Ishikawa (cell line): Measurements from ENCODE around the gene APLP1.

Source experiments
- CEBPB ChIP-seq: IDR thresholded peaks from 2 replicates; pipeline ENCODE4 v1.6.1; 2012
- EP300 ChIP-seq: IDR thresholded peaks from 2 replicates; pipeline ENCODE4 v1.6.1; 2012; ENCODE audit warnings: borderline replicate concordance
- FOXM1 ChIP-seq: IDR thresholded peaks from 2 replicates; pipeline ENCODE4 v1.6.1; 2012; ENCODE audit warnings: low read depth, borderline replicate concordance
- NFIC ChIP-seq: IDR thresholded peaks from 2 replicates; pipeline ENCODE4 v1.6.1; 2012
- RAD21 ChIP-seq: IDR thresholded peaks from 2 replicates; pipeline ENCODE4 v1.6.1; 2012; ENCODE audit warnings: low read depth
- TAF1 ChIP-seq: IDR thresholded peaks from 2 replicates; pipeline ENCODE4 v1.6.1; 2012; ENCODE audit warnings: low read depth, mild to moderate bottlenecking
- TEAD4 ChIP-seq: IDR thresholded peaks from 2 replicates; pipeline ENCODE4 v1.6.1; 2012
- YY1 ChIP-seq: IDR thresholded peaks from 2 replicates; pipeline ENCODE4 v1.6.1; 2012; ENCODE audit warnings: low read depth
- TF ChIP-seq, protein P1 (sequence below): IDR thresholded peaks from 2 replicates; pipeline ENCODE4 v1.6.1; 2012; ENCODE audit warnings: low read depth, mild to moderate bottlenecking
- TF ChIP-seq, protein P2 (sequence below): IDR thresholded peaks from 2 replicates; pipeline ENCODE4 v1.6.1; 2012

DNA sequence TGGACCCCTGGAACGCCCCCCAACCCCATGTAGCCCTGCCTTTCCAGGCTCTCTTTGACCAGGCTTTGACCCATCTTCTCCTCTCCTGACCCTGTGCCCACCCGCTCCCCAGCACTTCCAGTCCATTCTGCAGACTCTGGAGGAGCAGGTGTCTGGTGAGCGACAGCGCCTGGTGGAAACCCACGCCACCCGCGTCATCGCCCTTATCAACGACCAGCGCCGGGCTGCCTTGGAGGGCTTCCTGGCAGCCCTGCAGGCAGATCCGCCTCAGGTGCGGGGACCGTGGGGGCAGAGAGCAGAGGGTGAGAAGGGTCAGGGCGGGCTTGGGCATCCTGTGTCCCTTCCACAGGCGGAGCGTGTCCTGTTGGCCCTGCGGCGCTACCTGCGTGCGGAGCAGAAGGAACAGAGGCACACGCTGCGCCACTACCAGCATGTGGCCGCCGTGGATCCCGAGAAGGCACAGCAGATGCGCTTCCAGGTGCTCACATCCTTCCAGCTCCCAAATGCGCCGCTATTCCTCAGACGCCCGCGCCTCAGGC lies 6.1 kb downstream of the APLP1 start:
- TF ChIP-seq CEBPB = no peak
- TF ChIP-seq, protein P1, sequence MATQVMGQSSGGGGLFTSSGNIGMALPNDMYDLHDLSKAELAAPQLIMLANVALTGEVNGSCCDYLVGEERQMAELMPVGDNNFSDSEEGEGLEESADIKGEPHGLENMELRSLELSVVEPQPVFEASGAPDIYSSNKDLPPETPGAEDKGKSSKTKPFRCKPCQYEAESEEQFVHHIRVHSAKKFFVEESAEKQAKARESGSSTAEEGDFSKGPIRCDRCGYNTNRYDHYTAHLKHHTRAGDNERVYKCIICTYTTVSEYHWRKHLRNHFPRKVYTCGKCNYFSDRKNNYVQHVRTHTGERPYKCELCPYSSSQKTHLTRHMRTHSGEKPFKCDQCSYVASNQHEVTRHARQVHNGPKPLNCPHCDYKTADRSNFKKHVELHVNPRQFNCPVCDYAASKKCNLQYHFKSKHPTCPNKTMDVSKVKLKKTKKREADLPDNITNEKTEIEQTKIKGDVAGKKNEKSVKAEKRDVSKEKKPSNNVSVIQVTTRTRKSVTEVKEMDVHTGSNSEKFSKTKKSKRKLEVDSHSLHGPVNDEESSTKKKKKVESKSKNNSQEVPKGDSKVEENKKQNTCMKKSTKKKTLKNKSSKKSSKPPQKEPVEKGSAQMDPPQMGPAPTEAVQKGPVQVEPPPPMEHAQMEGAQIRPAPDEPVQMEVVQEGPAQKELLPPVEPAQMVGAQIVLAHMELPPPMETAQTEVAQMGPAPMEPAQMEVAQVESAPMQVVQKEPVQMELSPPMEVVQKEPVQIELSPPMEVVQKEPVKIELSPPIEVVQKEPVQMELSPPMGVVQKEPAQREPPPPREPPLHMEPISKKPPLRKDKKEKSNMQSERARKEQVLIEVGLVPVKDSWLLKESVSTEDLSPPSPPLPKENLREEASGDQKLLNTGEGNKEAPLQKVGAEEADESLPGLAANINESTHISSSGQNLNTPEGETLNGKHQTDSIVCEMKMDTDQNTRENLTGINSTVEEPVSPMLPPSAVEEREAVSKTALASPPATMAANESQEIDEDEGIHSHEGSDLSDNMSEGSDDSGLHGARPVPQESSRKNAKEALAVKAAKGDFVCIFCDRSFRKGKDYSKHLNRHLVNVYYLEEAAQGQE = no peak
- no peak for TF ChIP-seq EP300
- TF ChIP-seq TAF1 = no peak
- TF ChIP-seq, protein P2, sequence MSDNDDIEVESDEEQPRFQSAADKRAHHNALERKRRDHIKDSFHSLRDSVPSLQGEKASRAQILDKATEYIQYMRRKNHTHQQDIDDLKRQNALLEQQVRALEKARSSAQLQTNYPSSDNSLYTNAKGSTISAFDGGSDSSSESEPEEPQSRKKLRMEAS = no peak
- TF ChIP-seq RAD21 = no peak
- TF ChIP-seq TEAD4 = no peak
- TF ChIP-seq YY1 = no peak
- TF ChIP-seq NFIC = no peak
- TF ChIP-seq FOXM1 = no peak
